Measurements from ENCODE around the gene UNC45B. TPM values are rescaled to one million over a fixed set of nuclear protein-coding genes. Genes with fewer than 3 reads are reported as not detected.

The UNC45B gene
- total RNA-seq, 4 donors from 2014 or later, result 0.05 to 0.31 (median 0.13) TPM; not detected in 1

DNA sequence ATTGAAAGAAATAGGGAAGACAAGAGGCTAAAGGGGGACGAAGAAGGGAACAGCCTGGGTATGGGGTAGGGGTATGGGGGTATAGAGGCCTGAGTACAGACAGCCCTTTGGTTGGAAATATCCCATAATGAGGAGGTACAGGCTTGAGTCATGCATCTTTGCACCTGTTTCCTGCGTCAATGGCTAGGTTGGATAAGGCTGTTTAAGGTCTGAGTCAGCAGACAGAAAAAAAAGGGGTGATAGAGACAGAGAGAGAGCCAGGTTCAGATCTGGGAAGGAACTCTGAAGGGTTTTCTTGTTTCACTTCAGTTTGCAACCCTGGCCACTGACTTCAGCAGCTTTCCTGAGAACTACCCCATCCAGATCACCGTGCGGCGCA lies 17.7 kb upstream of the UNC45B start:
- Histone ChIP-seq H3K9me3 (no peaks in the 10 kb centered on the region), H3K4me1 (peaks cover 0 to 6% (median 0%) of the 10 kb centered on the region in 3 donors), H3K27me3 (no peaks in the 10 kb centered on the region), H3K36me3 (peaks cover 0 to 45% of the 10 kb centered on the region in 2 donors), H3K4me3 (no peak overlapping the region), H3K27ac (no peak overlapping the region)
- TF ChIP-seq POLR2A (IDR thresholded peaks at IDR 0.05) (no peak), POLR2AphosphoS5 (IDR thresholded peaks at IDR 0.05) (no peak), EP300 (IDR thresholded peaks at IDR 0.05) (no peak)
- TF ChIP-seq, protein P1, sequence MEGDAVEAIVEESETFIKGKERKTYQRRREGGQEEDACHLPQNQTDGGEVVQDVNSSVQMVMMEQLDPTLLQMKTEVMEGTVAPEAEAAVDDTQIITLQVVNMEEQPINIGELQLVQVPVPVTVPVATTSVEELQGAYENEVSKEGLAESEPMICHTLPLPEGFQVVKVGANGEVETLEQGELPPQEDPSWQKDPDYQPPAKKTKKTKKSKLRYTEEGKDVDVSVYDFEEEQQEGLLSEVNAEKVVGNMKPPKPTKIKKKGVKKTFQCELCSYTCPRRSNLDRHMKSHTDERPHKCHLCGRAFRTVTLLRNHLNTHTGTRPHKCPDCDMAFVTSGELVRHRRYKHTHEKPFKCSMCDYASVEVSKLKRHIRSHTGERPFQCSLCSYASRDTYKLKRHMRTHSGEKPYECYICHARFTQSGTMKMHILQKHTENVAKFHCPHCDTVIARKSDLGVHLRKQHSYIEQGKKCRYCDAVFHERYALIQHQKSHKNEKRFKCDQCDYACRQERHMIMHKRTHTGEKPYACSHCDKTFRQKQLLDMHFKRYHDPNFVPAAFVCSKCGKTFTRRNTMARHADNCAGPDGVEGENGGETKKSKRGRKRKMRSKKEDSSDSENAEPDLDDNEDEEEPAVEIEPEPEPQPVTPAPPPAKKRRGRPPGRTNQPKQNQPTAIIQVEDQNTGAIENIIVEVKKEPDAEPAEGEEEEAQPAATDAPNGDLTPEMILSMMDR (IDR thresholded peaks at IDR 0.05), result no peak
- WGBS, 2 donors (ENCODE audit: low coverage in 1 of 2), result 86 to 95% methylated on average over 5 of the region's 5 CpGs
- ATAC-seq, result no peak

DNA sequence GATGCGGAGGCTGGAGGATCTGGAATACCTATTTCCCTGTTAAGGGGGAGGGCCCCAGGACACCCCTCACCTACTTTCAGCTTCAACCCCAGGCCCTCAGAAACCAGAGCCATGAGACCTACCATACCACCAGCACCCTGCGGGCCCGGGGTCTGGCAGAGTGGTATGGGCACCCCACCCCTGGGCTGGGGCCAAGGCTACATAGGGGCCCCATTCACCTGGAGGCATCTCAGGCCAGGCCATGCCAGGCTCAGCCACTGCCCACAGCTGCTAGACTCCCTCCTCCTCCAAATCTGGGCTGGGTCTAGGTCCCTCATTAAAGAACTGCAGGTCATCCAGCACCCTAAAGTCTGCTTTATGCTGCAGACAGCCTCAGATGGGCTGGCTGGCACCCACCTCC lies 17.2 kb upstream of the UNC45B start:
- no peaks in the 10 kb centered on the region for H3K27me3 ChIP-seq
- WGBS, 2 donors (ENCODE audit: low coverage in 1 of 2), result no CpG with 5 or more reads among the region's 3 CpGs
- no peak overlapping the region for H3K4me3 ChIP-seq
- TF ChIP-seq, protein P1 (IDR thresholded peaks at IDR 0.05), result no peak
- TF ChIP-seq POLR2AphosphoS5 (IDR thresholded peaks at IDR 0.05) (no peak), POLR2A (IDR thresholded peaks at IDR 0.05) (no peak)
- peaks cover 0 to 6% (median 0%) of the 10 kb centered on the region in 3 donors for H3K4me1 ChIP-seq
- no peaks in the 10 kb centered on the region for H3K9me3 ChIP-seq
- peaks cover 0 to 49% of the 10 kb centered on the region in 2 donors for H3K36me3 ChIP-seq
- no peak overlapping the region for H3K27ac ChIP-seq
- ATAC-seq, result no peak

DNA sequence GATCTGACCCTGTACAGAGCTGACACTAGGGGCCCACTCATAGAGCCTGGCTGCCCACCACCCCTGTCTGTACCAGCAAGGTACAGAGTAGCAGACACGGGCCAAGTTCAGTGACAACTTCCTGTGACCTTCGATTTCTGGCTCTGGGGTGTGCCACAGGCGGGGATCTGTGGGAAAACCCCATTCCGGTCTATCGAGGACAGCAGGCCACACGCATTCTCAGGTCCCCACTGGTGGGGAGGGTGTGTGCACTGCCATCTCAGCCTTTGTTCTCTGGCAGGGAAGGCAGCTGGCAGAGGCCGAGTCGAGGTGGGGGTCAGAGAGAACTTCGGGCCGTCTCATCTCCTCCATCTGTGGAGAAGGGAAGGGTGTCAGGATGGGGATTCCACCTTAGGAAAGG lies 15.5 kb upstream of the UNC45B start:
- WGBS, 2 donors (ENCODE audit: low coverage in 1 of 2), result 63 to 80% methylated on average over 2 to 4 of the region's 10 CpGs
- no peak for ATAC-seq
- Histone ChIP-seq H3K27me3 (no peaks in the 10 kb centered on the region), H3K36me3 (peaks cover 0 to 66% of the 10 kb centered on the region in 2 donors), H3K4me3 (no peak overlapping the region), H3K4me1 (peaks cover 0 to 6% (median 0%) of the 10 kb centered on the region in 3 donors), H3K27ac (no peak overlapping the region), H3K9me3 (no peaks in the 10 kb centered on the region)
- TF ChIP-seq EP300 (IDR thresholded peaks at IDR 0.05), result no peak
- TF ChIP-seq POLR2A (IDR thresholded peaks at IDR 0.05), result no peak
- TF ChIP-seq, protein P1 (IDR thresholded peaks at IDR 0.05), result no peak
- no peak for TF ChIP-seq POLR2AphosphoS5 (IDR thresholded peaks at IDR 0.05)

DNA sequence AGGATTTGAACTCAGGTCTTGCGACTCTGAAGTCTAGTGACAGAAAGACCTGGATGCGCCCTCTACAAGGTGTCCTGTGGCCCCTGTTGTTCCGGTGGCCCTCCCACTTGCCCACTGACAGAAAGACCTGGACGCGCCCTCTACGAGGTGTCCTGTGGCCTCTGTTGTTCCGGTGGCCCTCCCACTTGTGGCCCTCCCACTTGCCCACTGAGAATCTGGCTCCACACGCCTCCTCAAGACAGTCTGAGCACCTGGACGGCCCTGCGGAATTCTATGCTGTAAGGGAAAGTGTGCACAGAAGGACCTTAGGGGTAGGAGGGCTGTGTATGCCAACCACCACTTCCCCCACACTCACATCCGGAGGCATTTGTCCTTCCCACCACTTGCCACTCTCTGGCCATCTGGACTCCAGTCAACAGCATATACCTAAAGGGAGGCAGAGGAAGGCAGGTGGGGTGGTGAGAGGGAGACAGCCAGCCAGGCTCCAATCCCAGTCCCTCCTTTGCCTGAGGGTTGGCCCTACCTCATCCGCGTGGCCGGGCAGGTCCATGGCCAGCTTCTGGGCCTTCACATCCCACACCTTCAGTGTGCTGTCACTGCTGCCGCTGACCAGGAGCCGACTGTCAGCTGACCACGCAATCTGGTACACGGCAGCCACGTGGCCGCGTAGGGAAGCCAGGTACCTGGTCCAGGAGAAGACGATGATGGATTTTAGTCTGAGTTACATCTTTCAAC lies 14.6 kb upstream of the UNC45B start:
- H3K36me3 ChIP-seq, result peaks cover 0 to 75% of the 10 kb centered on the region in 2 donors
- no peak overlapping the region for H3K27ac ChIP-seq
- no peak for ATAC-seq
- H3K4me3 ChIP-seq, result no peak overlapping the region
- WGBS, 2 donors (ENCODE audit: low coverage in 1 of 2), result 80 to 100% methylated on average over 1 to 5 of the region's 22 CpGs
- H3K27me3 ChIP-seq, result no peaks in the 10 kb centered on the region
- no peaks in the 10 kb centered on the region for H3K4me1 ChIP-seq
- TF ChIP-seq EP300 (IDR thresholded peaks at IDR 0.05), result no peak
- no peak for TF ChIP-seq POLR2A (IDR thresholded peaks at IDR 0.05)
- TF ChIP-seq, protein P1 (IDR thresholded peaks at IDR 0.05), result no peak
- no peak for TF ChIP-seq POLR2AphosphoS5 (IDR thresholded peaks at IDR 0.05)
- no peaks in the 10 kb centered on the region for H3K9me3 ChIP-seq

DNA sequence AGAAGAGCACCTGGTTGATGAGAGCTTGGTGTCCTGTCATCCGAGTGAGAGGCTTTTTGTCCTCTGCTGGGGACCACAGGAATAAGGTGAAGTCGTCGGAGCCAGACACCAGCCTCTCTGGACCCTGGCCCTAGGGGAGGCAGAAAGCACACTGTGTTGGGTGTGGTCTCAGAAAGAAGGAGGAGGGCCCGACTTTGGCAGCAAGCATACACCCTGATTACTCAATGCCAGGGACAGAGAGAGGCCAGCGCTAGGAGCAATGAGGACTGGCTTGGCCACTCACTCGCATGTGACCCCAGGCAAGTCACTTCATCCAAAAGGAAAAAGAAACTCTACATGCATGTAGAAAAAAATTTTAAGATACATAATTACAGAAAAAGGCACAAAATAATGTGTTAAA lies 12.3 kb upstream of the UNC45B start:
- TF ChIP-seq EP300 (IDR thresholded peaks at IDR 0.05), result no peak
- no peak overlapping the region for H3K4me3 ChIP-seq
- no peaks in the 10 kb centered on the region for H3K9me3 ChIP-seq
- peak; percentile 51 for ATAC-seq
- peaks cover 0 to 2% (median 0%) of the 10 kb centered on the region in 3 donors for H3K4me1 ChIP-seq
- H3K27ac ChIP-seq, result no peak overlapping the region
- no peaks in the 10 kb centered on the region for H3K27me3 ChIP-seq
- H3K36me3 ChIP-seq, result peaks cover 0 to 95% of the 10 kb centered on the region in 2 donors
- 89 to 100% methylated on average over 1 to 3 of the region's 6 CpGs for WGBS, 2 donors (ENCODE audit: low coverage in 1 of 2)

All from gastroesophageal sphincter (tissue), 4 donors.